Embryonic facial prominence (tissue), 1 donor: Measurements from ENCODE around the gene CDKN1B.

Experiments used
- DNase-seq: peaks from one replicate; pipeline ENCODE4 v3.0.0-alpha.2; 2016; ENCODE audit errors: extremely low spot score

The CDKN1B gene

GRCh38 chr12:12716793-12717585, at the start of gene CDKN1B:
TSS of gene CDKN1B (plus strand) at chr12:12717368. CDS start at chr12:12717840, 472 bp downstream.
- DNase-seq, result peak; percentile 86

- no peak for DNase-seq
Observed at GRCh38 chr12:12668005-12668404, 49.2 kb upstream of the CDKN1B start.

- DNase-seq, result no peak
Observed at GRCh38 chr12:12669020-12669419, 48.1 kb upstream of the CDKN1B start.

GRCh38 chr12:12671850-12672660, 45.1 kb upstream of the CDKN1B start:
- DNase-seq, result no peak

- DNase-seq, result no peak
Observed at GRCh38 chr12:12673296-12673695, 43.9 kb upstream of the CDKN1B start.

GRCh38 chr12:12676605-12677004, 40.6 kb upstream of the CDKN1B start:
- no peak for DNase-seq

- no peak for DNase-seq
Observed at GRCh38 chr12:12681061-12681765, 36.0 kb upstream of the CDKN1B start.

GRCh38 chr12:12682284-12682683, 34.9 kb upstream of the CDKN1B start:
- DNase-seq, result no peak

- DNase-seq, result no peak
Observed at GRCh38 chr12:12683136-12683697, 34.0 kb upstream of the CDKN1B start.

- DNase-seq, result no peak
Observed at GRCh38 chr12:12683725-12684124, 33.4 kb upstream of the CDKN1B start.

GRCh38 chr12:12684375-12685106, 32.6 kb upstream of the CDKN1B start:
- DNase-seq, result no peak

- no peak for DNase-seq
Observed at GRCh38 chr12:12685305-12685704, 31.9 kb upstream of the CDKN1B start.

GRCh38 chr12:12686472-12686871, 30.7 kb upstream of the CDKN1B start:
- no peak for DNase-seq

- no peak for DNase-seq
Observed at GRCh38 chr12:12686925-12687324, 30.2 kb upstream of the CDKN1B start.

- no peak for DNase-seq
Observed at GRCh38 chr12:12689647-12690300, 27.4 kb upstream of the CDKN1B start.

- no peak for DNase-seq
Observed at GRCh38 chr12:12691549-12691948, 25.6 kb upstream of the CDKN1B start.

- no peak for DNase-seq
Observed at GRCh38 chr12:12693111-12693671, 24.0 kb upstream of the CDKN1B start.

- peak; percentile 87 for DNase-seq
Observed at GRCh38 chr12:12696562-12697383, 20.4 kb upstream of the CDKN1B start.

- DNase-seq, result no peak
Observed at GRCh38 chr12:12699345-12699744, 17.8 kb upstream of the CDKN1B start.

- no peak for DNase-seq
Observed at GRCh38 chr12:12700254-12700653, 16.9 kb upstream of the CDKN1B start.
